HG03066 (cell line): ENCODE data around the gene PITPNM1.
"Not testable (repeated sequence)": the region's sequence is repeated elsewhere in the genome, so short reads cannot be mapped to it uniquely, and the experiment has no call there.

Experiments
- ATAC-seq: cut with Tn5 transposase; IDR thresholded peaks from one replicate; pipeline ENCODE4 v1.9.1; 2021; ENCODE audit warnings: low read depth; ENCODE audit not compliant: unreplicated experiment

Gene PITPNM1

GRCh38 chr11:67468456-67468758 lies 36.8 kb downstream of the PITPNM1 start:
- no peak for ATAC-seq

- ATAC-seq, result no peak
Measured at GRCh38 chr11:67468056-67468455, 37.1 kb downstream of the PITPNM1 start.

- ATAC-seq, result no peak
Measured at GRCh38 chr11:67466962-67467771, 38.0 kb downstream of the PITPNM1 start.

GRCh38 chr11:67466367-67466766 lies 38.8 kb downstream of the PITPNM1 start:
- ATAC-seq, result no peak

GRCh38 chr11:67465530-67465929 lies 39.6 kb downstream of the PITPNM1 start:
- not testable (repeated sequence) for ATAC-seq

GRCh38 chr11:67465189-67465510 lies 40.0 kb downstream of the PITPNM1 start:
- no peak for ATAC-seq

- ATAC-seq, result peak; percentile 49
Measured at GRCh38 chr11:67464411-67465188, 40.6 kb downstream of the PITPNM1 start.

GRCh38 chr11:67463680-67464410 lies 41.3 kb downstream of the PITPNM1 start:
- ATAC-seq, result no peak

- no peak for ATAC-seq
Measured at GRCh38 chr11:67463186-67463585, 42.0 kb downstream of the PITPNM1 start.

- ATAC-seq, result no peak
Measured at GRCh38 chr11:67458266-67458665, 46.9 kb downstream of the PITPNM1 start.

- ATAC-seq, result no peak
Measured at GRCh38 chr11:67457453-67457852, 47.7 kb downstream of the PITPNM1 start.

- ATAC-seq, result no peak
Measured at GRCh38 chr11:67456068-67456705, 49.0 kb downstream of the PITPNM1 start.

- ATAC-seq, result no peak
Measured at GRCh38 chr11:67455054-67455453, 50.1 kb downstream of the PITPNM1 start, which contains the start of gene CABP4. Gene CABP4 (plus strand): TSS chr11:67455354. CDS start chr11:67455424, 70 bp downstream.

GRCh38 chr11:67453816-67454732 lies 51.1 kb downstream of the PITPNM1 start:
- no peak for ATAC-seq

GRCh38 chr11:67452141-67452952 lies 52.8 kb downstream of the PITPNM1 start, which contains the start of gene GPR152:
Gene GPR152 (minus strand): TSS chr11:67452729. CDS start chr11:67452724, 5 bp downstream.
- ATAC-seq, result no peak

GRCh38 chr11:67451658-67451976 lies 53.5 kb downstream of the PITPNM1 start:
- ATAC-seq, result no peak

- no peak for ATAC-seq
Measured at GRCh38 chr11:67450796-67451657, 54.1 kb downstream of the PITPNM1 start.
